ENCODE results near the gene MRC2.

The MRC2 gene

DNA sequence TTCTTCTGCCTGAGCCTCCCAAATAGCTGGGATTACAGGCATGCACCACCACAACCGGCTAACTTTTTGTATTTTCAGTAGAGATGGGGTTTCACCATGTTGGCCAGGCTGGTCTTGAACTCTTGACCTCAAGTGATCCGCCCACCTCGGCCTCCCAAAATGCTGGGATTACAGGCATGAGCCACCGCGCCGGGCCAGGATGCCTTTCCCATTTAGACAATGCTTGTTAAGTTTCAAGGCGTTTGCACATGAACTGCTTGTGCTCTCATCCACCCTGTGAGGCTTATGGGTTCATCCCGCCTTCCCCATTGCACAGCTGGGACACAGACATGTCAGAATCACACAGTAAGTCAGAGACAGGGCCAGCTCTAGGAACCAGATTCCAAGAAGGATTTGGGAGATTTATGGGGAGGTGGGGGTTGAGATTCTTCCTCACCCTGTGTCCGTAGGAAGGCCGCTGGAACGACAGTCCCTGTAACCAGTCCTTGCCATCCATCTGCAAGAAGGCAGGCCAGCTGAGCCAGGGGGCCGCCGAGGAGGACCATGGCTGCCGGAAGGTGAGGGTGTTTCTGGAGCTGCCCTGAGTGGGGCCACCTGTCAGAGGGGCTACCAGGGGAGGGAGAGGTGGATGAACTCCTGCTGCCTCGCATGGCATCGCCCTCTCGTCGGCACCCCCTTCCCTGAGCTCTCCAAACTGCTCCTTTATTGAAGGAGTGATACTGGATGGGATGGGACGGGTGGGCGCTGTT lies 46.3 kb downstream of the MRC2 start:
- Histone ChIP-seq H3K79me2 (ENCODE audit: insufficient read depth, low read length) (no peaks in the 10 kb centered on the region), H3K9ac (ENCODE audit: low read length) (no peak overlapping the region), H3K36me3 (ENCODE audit: low read length) (no peaks in the 10 kb centered on the region), H3F3A (ENCODE audit: insufficient read depth) (no peaks in the 10 kb centered on the region), H2AFZ (ENCODE audit: low read depth, low read length, severe bottlenecking) (no peak overlapping the region), H3K9me2 (replicated peaks; ENCODE audit: insufficient read depth, low read length) (no peaks in the 10 kb centered on the region), H3K4me3 (ENCODE audit: insufficient read depth, low read length, poor library complexity, severe bottlenecking) (no peak overlapping the region), H3K9me3 (ENCODE audit: insufficient read depth, low read length) (no peaks in the 10 kb centered on the region), H3K27ac (ENCODE audit: low read depth, low read length) (no peak overlapping the region), H4K20me1 (ENCODE audit: low read depth, low read length) (no peaks in the 10 kb centered on the region), H3K4me2 (ENCODE audit: low read depth, low read length, poor library complexity, severe bottlenecking) (no peak overlapping the region), H3K27me3 (ENCODE audit: low read length) (no peaks in the 10 kb centered on the region)
- TF ChIP-seq EZH2phosphoT487 (conservative IDR thresholded peaks at IDR 0.05; ENCODE audit: low read length) (no peak), CTCF (IDR thresholded peaks at IDR 0.05; ENCODE audit: insufficient read depth, low read length, poor library complexity, severe bottlenecking) (no peak)

GRCh38 chr17:62674363-62674739 lies 46.9 kb downstream of the MRC2 start:
- no peaks in the 10 kb centered on the region for H3F3A ChIP-seq (ENCODE audit: insufficient read depth)

DNA sequence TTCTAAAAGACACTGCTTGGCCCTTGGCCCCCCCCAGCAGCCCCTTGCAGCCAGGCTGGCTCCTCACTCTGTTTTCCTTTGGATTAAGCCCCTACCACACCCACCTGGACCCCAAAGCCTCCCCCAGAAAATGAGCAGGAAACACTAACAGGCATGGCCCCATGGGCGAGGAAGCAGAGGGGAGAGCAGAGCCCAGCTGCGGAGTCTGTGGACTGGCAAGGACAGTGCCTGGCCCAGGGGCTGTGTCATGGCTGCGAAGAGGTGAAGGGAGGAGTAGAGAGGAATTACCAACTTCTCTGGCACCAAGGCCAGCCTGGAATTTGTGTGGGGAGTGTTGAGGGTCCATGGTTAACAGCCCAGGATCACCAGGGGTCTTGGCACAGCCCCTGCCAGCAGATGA lies 47.4 kb downstream of the MRC2 start:
- Histone ChIP-seq H3K27me3 (ENCODE audit: low read length) (no peaks in the 10 kb centered on the region), H2AFZ (ENCODE audit: low read depth, low read length, severe bottlenecking) (no peak overlapping the region), H3K4me2 (ENCODE audit: low read depth, low read length, poor library complexity, severe bottlenecking) (no peak overlapping the region), H3K9ac (ENCODE audit: low read length) (no peak overlapping the region), H3K9me3 (ENCODE audit: insufficient read depth, low read length) (no peaks in the 10 kb centered on the region), H3K4me3 (ENCODE audit: insufficient read depth, low read length, poor library complexity, severe bottlenecking) (no peak overlapping the region), H3K79me2 (ENCODE audit: insufficient read depth, low read length) (no peaks in the 10 kb centered on the region), H3F3A (ENCODE audit: insufficient read depth) (no peaks in the 10 kb centered on the region), H3K36me3 (ENCODE audit: low read length) (no peaks in the 10 kb centered on the region), H3K9me2 (replicated peaks; ENCODE audit: insufficient read depth, low read length) (no peaks in the 10 kb centered on the region), H3K27ac (ENCODE audit: low read depth, low read length) (no peak overlapping the region), H4K20me1 (ENCODE audit: low read depth, low read length) (no peaks in the 10 kb centered on the region)
- TF ChIP-seq EZH2phosphoT487 (conservative IDR thresholded peaks at IDR 0.05; ENCODE audit: low read length): no peak
- TF ChIP-seq CTCF (IDR thresholded peaks at IDR 0.05; ENCODE audit: insufficient read depth, low read length, poor library complexity, severe bottlenecking): no peak

More at GRCh38 chr17:62674363-62674739, 46.9 kb downstream of the MRC2 start:
- TF ChIP-seq EZH2phosphoT487 (conservative IDR thresholded peaks at IDR 0.05; ENCODE audit: low read length): no peak
- TF ChIP-seq CTCF (IDR thresholded peaks at IDR 0.05; ENCODE audit: insufficient read depth, low read length, poor library complexity, severe bottlenecking): no peak
- H3K27me3 ChIP-seq (ENCODE audit: low read length): no peaks in the 10 kb centered on the region
- H3K9me2 ChIP-seq (replicated peaks; ENCODE audit: insufficient read depth, low read length): no peaks in the 10 kb centered on the region
- no peak overlapping the region for H3K4me3 ChIP-seq (ENCODE audit: insufficient read depth, low read length, poor library complexity, severe bottlenecking)
- H3K9me3 ChIP-seq (ENCODE audit: insufficient read depth, low read length): no peaks in the 10 kb centered on the region
- H3K9ac ChIP-seq (ENCODE audit: low read length): no peak overlapping the region
- no peaks in the 10 kb centered on the region for H3K36me3 ChIP-seq (ENCODE audit: low read length)
- no peak overlapping the region for H3K27ac ChIP-seq (ENCODE audit: low read depth, low read length)
- no peaks in the 10 kb centered on the region for H3K79me2 ChIP-seq (ENCODE audit: insufficient read depth, low read length)
- no peak overlapping the region for H3K4me2 ChIP-seq (ENCODE audit: low read depth, low read length, poor library complexity, severe bottlenecking)
- no peaks in the 10 kb centered on the region for H4K20me1 ChIP-seq (ENCODE audit: low read depth, low read length)
- no peak overlapping the region for H2AFZ ChIP-seq (ENCODE audit: low read depth, low read length, severe bottlenecking)
